Stimulated activated CD4-positive, alpha-beta T cell treated with anti-CD3 and anti-CD28 coated beads, Interleukin-1b, Interleukin-23, amount 100 ng/mL, for 24 hours (primary cell): ENCODE data around the gene MGAT5.
A peak's percentile ranks its signal among the peaks of the same experiment; 100 is the strongest.

Experiments used
- DNase-seq, 4 experiments: peaks; one replicate each; pipeline ENCODE4 v3.0.0-alpha.2; 2020; ENCODE audit warnings: low read depth in 4 of 4, low spot score in 1 of 4

The MGAT5 gene

DNA sequence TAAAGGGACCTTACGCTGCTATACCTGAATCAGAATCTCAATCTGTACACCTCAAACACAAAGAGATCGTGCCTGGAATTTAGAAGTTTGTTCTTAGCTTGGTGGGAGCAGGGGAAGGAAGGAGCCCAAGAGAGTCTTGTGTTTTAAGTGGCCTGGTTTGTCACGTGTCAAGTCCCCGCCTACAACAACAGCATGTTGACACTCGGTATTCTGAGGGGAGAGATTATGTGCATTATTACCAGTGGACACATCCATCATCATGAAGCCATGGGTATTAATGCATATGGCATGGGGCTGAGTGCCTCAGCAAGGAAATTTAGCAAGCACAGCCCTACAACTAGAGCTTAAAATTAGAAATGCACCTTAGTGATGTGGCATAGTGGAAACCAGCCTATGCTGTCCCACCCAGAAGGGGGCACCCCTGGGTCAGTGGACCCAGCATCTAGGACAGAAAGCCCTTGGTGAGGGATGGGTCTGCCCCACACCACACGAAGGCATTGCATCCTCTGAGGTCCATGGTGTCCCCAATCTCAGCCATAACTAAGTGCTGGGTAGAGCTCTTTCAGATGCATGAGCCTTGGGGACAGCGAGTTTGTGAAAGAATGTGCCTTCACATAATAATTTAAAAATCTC is 138.7 kb downstream of the MGAT5 start:
- no peak for DNase-seq

DNA sequence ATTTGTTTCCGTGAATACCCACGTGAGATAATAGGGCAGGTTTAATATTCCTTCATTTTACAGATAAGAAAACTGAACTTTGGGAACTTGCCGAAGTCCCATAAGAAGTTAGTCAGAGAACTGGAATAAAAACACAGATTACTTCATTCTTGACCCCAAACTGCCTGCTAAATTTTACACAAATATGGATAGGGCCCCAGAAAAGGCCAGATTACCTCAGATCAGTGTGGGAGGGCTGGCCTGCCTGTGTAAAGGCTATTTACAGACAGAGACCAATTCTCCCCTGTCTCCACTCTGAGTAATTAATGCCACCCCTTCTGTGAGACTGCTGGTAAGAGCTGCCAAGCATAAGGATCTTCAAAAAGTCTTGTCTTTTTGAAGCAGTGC is 139.2 kb downstream of the MGAT5 start:
- DNase-seq = no peak

DNA sequence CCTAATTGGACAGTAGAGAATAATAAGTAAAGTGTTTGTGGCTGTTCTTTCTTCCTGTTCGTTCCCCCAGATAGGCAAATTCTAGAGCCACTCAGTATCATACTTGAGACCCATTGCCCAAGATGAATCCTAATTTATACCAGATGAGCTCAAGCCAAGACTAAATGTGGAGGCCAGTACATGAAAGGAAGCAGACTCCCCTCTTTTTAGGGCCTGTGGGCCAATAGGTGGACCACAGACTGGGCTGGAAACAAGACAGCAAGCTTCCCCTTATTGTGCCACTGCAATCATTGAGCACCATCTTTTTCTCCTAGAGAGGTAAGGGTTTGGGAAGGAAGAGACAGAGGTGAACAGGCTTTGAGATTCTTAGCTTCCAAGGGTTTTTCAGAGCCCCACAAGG is 141.9 kb downstream of the MGAT5 start:
- no peak for DNase-seq

DNA sequence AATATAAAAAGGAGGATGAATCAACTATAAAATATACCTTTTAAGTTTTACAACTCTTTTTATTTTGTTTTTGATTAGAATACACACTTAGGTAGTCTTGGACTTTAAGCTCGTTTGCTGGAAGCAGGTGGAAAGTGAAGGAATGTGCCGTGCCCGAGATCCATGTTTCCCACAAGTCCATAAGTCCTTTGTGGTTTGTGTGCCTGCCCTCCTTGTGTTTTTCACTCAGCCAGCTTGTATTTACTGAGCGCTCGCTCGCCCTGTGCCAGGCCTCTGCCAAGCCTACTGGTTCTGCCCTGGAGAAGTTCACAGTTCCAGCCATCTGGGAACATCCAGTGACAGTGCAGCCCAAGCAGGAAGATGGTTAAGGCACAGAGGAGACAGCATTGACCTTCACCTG is 142.6 kb downstream of the MGAT5 start:
- DNase-seq = no peak

DNA sequence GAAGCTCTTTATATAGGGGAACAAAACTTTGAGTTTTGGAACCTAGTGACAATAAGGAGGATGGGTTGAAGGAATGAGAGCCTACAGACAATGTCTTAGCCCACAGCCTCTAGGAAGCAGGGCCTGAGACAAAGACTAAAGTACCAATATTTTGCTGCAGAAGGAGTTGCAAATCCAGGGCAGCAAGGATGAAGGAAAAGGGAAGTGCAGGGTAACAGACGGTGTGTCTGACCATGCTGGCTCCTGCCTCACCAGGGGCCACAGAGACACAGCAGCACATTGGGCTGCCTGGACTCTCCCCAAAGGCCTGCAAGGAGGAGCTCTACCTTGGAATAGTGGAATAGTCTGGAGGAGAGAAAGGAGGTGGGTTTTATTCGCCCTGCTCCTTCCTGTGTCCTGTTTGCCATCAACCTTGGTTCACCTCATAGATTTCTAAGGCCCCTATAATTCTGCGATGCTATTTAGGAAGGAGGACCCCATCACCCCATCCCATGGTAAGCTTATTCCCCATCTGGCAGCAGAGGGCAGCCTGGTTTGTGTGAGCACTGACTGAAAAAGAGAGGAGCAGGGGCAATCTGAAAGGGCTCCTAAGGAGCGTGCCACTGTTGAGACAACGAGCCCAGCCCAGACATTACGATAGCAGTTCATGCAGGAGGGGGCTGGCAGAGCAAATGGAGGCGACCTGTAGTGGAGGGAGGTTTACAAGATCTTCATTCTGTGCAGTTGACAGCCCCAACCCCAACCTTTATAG is 143.4 kb downstream of the MGAT5 start:
- DNase-seq = no peak

DNA sequence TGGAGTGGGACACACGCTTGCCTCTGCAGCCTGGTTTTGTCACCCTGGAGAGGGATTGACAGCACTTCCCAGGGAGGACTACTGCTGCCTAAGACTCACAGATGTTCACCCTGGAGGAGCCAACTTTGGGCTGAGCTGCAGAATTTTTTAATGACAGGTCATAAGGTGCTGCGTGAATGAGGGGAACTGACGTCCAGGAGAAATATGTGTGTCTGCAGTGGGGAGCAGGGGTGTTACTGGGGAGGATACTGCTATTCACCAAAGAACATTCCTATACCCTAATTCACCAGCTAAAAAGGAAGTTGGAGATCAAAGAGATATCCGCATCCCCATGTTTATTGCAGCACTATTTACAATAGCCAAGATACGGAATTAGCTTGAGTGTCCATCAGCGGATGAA is 144.4 kb downstream of the MGAT5 start:
- no peak for DNase-seq

DNA sequence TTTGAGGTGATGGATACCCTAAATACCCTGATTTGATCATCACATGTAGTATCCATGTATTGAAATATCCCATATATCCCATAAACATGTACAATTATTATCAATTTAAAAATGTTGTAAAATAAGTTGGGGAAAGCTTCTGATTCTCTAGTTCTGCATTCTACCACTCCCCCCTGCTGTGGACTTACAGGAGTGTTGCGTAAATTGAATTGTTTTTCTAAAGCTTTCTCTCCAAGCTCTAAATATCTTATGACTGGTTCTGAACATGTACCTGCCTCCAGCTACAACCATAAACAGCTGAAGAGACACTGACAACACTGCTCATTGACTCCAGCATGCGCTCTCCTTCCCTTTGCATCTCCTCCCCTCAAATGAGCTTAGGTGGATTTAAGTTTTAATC is 145.2 kb downstream of the MGAT5 start:
- no peak for DNase-seq

DNA sequence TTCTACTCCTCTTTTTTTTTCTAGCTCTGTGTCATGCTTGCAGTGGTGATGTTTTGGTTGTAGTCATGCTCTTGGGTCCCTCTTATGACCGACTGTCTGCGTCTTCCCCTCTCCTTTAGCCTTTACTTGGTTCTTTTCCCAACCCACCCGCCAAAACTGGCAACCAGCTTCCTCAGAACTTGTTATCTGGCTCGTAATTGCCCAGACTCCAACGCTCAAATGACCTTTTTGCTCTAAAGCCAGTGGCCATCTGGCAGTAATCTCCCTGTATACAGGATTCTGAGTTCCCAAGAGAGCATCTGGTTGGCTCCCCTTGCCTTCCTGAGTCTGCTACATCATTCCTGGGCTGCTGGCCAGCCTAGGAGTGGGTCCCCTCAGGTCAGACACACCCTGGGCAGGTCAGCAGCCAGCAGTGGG is 147.2 kb downstream of the MGAT5 start:
- no peak for DNase-seq

DNA sequence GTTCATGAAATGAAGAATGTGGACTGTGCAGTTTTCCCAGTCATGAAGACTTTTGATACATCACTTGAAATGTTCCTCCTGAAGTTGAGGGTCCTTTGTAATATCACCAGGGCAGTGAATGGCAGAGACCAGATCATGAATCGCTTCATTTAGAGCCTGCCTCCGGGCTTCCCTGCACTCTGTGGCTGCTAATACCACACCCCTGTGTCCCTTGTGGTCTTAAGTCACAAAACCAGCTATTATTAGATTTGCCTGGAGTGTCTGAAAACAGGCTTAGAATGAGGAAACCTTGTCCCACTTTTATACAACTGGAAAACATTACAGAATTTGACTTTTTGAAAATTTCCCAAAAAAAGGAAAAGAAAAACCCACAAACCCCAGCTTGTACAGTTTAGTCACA is 147.9 kb downstream of the MGAT5 start:
- DNase-seq = no peak

DNA sequence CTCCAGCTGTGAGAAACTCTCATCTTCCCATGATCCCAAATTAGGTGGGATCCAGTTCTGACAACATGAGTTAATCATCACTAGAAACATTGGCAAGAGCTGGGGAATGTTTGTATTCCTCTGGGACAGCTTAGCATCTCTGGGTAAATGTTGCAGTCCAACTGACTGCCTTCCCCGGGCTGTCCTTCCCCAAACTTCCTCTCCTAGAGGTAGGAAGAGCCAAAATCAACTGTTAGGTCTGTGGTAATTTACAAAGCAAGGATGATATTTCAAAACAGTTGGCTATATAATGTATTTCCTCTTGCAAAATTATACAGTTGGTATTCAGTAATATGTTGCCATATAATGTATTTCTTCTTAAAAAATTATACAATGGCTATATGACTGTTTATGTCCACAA is 148.5 kb downstream of the MGAT5 start:
- DNase-seq = no peak

DNA sequence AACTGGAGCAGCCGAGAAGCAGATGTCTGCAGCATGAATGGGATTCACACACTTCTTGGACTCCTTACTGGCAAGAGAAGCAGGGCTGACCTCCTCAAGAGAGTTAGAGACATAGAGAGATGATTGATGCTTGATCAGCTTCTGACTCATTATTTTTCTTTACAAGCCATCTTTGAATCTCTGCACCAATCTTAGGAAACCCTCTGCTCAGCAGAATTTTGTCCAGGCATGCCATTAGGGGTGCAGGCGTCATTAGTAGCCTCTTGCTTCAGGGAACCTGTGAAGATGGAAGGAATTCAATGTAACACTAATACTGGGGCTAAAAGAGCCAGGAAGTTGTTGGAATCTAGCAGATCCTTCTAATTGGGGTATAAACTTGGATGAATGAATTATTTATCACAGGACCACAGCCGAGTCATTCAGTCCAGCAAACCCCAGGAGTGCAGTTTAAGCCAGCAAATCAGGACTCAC is 151.8 kb downstream of the MGAT5 start:
- no peak for DNase-seq

DNA sequence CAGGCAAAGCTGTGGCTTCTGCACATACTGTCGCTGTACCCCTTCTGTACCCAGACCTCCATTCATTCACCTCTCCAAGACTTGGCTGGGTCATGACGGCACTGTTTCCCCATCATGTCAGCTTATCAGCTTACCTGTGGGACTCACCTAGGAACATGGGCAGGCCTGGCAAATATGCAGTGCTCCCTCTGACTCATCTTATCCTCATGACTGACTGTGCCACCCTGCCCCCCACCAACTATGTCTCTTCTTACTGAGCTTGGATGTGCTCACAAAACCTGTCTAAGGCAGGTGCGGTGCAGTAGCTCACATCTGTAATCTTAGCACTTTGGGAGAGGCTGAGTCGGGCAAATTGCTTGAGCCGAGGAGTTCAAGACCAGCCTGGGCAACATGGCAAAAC is 152.4 kb downstream of the MGAT5 start:
- DNase-seq = no peak

DNA sequence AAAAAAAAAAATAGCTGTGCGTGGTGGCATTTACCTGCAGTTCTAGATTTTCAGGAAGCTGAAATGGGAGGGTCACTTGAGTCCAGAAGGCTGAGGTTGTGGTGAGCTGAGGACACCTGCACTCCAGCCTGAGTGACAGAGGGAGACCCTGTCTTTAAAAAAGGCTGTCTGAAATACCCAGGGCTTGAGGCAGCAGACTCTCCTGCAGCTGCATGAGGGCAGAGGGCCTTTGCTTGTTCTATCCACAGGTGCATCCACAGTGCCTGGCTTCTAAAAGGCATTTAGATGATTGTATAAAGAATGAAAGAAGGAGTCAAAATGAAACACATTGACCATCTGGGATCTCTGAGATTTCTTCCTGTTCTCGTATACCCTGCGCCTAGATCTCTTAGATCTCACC is 152.9 kb downstream of the MGAT5 start:
- no peak for DNase-seq

DNA sequence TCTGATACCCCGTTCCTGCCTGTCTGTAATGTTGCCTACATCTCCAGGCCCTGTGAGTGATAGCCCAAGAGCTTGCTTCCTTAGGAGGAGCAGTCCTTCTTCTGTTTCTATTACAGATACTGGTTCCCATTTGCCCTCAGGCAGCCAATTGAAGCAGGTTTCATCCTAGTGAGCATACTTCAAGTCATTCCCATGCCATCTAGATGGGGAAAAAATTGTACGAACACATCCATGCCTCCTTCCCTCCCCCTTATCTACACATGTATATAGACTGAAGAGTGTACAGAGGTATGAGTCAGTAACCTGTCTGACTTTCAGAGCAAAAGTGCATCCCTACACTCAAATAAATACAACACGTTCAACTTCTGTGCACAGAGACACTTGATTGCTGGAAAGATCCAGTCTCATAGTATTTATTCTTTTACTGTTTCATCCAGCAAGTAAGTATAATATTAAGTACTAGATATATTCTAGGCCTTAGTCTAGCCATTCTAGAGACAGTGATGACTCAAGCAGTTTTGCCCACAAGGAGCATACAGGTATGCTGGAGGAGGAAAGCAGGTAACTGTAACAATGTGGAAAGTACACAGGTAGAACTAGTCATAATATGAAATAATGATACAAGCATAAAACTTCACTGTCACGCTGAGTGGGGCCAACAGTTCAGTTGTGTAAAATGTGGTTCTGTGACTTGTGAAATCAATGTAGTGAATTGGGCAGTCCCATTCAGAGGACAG is 153.4 kb downstream of the MGAT5 start:
- no peak for DNase-seq

DNA sequence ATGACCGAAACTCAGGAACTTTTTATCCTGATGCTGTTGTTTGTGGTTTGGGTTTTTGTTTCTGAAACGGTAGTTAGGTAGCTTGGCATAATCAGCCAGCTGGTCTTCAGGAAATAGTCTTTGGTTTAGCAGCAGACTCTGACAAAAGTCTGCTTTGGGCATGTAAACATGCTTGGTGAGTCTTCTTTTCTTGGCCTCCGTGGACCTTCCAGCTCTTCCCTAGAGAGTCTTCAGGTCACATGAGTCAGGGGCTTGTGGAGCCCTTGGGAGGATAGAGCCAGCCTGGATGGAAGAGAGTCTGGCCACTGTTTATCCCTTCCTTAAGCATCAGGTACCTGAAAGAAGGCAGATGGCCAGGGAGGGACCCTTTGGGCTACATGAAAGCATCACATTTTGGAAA is 154.5 kb downstream of the MGAT5 start:
- no peak for DNase-seq

DNA sequence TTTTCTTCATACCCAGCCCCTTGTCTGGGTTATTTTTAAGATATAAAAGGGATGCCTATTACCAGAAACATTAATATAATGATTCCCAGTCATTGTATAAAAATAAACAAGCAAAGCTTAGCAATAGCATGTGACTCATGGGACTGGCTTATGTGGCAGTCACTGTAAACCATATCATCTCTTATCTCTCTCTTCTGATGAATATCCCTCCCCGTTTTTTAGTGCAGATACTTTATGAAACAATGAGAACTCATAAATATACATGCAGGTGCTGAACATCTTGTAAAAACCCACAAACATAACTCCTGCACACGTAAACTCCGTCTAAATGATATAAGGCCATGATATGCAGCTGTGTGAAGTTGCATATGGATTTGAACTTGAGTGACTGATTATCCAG is 154.9 kb downstream of the MGAT5 start:
- no peak for DNase-seq

DNA sequence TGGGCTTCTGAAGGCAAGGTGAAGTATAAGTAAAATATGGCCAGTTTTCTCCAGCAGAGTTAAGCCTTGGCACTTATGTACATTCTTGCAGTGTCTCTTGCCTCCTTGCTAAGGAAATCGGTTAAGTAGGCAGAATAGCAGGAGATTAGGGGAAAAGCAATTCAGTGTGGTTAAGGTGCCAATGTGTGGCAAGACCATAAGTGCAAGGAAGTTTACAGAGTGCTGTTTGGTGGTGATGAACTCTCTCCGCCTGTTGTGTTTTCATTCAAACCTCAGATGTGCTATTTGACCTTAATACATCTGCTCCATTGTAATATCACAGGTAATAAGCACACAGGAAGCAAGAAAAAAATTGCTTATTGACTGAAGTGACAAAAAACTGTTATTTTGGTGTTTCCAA is 156.1 kb downstream of the MGAT5 start:
- no peak for DNase-seq

DNA sequence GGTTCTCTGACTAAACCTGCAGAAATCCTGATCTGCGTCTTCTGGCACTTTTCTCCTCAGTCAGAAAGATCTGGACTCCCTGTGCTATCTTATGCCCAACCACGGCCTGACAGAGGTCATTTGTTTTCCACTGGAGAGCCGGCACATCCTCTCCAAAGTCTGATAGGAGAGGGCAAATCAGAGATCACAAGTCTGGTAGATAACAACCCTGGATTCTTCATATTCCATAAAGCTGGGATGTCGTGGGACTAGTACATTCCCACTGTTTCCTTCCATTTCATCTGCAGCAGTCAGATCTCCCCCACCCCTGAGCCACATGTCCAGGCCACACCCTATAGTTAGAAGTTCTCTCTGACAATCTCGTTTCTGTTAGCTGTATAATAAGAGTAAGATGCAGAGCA is 157.0 kb downstream of the MGAT5 start:
- DNase-seq = no peak

DNA sequence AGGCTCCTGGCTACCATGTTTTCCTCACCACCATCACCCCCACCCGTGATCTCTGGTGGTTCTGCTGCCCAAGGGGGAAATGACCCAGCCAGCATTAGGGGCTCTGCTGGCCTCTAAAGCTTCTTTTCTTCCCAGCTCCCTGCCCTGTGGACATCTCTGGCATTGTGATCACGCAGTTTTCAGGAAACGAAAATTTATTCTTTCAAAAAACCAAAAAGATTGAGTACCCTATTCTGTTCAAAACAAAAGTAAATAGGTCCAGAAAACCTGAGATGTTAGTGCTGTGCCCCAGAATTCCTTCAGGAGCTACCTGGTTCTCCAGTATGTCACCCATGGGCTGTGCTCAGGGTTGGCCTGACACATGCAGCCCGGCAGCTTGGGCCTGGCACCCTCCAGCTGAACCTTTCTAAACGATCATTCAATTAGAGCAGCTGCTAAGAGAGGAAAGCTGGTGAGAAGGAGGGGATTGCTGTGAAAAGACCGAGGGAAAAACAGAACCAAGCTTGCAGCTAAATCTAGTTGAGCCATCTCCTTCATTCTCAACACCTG is 157.5 kb downstream of the MGAT5 start:
- no peak for DNase-seq

DNA sequence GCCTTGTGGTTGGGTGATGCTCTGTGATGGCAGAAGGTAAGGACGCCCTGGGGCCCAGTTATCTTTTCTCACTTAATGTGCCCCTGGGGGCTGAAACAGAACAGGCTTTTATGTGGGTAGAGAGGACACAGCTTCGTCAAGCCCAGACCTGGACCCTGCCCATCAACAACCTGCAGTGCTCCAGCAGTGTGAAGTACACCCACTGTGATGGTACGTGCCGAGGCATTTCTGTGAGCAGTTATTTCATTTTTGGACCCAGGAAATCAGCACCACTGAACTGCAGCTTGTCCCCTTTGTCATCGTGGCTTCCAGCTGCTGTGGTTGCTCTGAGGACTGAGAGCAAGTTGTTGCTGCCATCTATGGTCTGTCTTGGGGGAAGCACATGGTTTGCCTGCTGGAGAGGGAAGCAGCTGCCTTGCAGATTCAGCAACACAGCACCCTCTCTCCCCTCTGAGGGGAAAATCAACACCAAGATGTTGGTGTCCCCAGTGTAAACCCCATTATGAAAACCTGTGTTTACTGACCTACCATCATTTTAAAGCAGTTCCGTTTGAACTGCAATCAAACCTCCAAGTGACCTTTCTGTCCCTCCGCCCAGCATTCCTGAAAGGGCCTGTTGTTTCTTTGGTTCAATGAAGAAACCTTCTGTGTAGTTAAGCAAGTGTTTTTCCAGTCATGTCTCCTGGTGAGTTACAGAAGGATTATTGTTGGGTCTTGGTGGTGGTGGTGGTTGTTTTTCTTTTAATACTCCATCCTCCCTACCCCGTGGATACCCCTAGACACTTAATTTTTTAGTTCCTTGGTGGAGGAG is 158.2 kb downstream of the MGAT5 start:
- peak; percentile 15 to 37 (median 30) for DNase-seq

DNA sequence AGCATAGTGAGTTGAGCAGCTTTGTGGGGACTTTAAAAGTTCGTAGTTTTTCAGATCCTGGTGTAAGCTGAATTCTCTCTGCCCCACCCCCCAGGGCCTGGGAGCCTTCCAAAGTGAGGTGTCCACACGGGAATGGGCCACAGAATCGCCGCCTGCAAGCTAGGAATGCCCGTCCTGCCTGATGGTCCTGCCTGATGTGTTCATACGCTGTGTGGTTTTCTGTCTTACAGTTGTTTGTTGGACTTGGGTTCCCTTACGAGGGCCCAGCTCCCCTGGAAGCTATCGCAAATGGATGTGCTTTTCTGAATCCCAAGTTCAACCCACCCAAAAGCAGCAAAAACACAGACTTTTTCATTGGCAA is 158.7 kb downstream of the MGAT5 start:
- no peak for DNase-seq
